Upper lobe of left lung (tissue), 6 donors: ENCODE data around the gene UBAC1. TPM values are rescaled to one million over a fixed set of nuclear protein-coding genes. Genes with fewer than 3 reads are reported as not detected.

Experiments used
- ATAC-seq, 2 donors: fragments of 200-7000 bp; cut with Tn5 transposase; one replicate each; pipeline ENCODE4 v1.9.1; 2022; ENCODE audit warnings: mild to moderate bottlenecking in 2 of 2, moderate library complexity in 2 of 2; ENCODE audit not compliant: low FRiP score in 2 of 2
- DNase-seq, 2 donors: peaks; one replicate each; pipeline ENCODE4 v3.0.0-alpha.2; 2019 to 2020
- H3K27ac ChIP-seq, 4 donors: fragments of 200-600 bp; sonication (generic); one replicate each; pipeline ENCODE4 v1.5.1; 2016 to 2019
- H3K27me3 ChIP-seq, 4 donors: fragments of 200-600 bp; sonication (generic); one replicate each; pipeline ENCODE4 v1.5.1; 2017 to 2019
- H3K36me3 ChIP-seq, 4 donors: fragments of 200-600 bp; sonication (generic); one replicate each; pipeline ENCODE4 v1.5.1; 2016 to 2019
- H3K4me1 ChIP-seq, 4 donors: fragments of 200-600 bp; sonication (generic); one replicate each; pipeline ENCODE4 v1.5.1; 2018 to 2019
- H3K4me3 ChIP-seq, 4 donors: fragments of 200-600 bp; sonication (generic); one replicate each; pipeline ENCODE4 v1.5.1; 2017 to 2019; ENCODE audit warnings: mild to moderate bottlenecking in 2 of 4, moderate library complexity in 1 of 4
- H3K9me3 ChIP-seq, 4 donors: fragments of 200-600 bp; sonication (generic); one replicate each; pipeline ENCODE4 v1.5.1; 2018 to 2019
- CTCF ChIP-seq, 6 experiments: fragments of 450-650 bp in 4 of 6; fragments of 200-600 bp in 2 of 6; sonication (generic) in 2 of 6; IDR thresholded peaks; one replicate each; pipeline ENCODE4 v1.5.1; 2016 to 2019; ENCODE audit warnings: antibody characterized with exemption in 6 of 6
- EP300 ChIP-seq, 4 donors: sonication (generic); formaldehyde crosslinking; IDR thresholded peaks; one replicate each; pipeline ENCODE4 v1.5.1; 2017; ENCODE audit warnings: antibody characterized with exemption in 4 of 4, control low read depth in 2 of 4
- POLR2A ChIP-seq, 4 donors: fragments of 450-650 bp; IDR thresholded peaks; one replicate each; pipeline ENCODE4 v1.5.1; 2016 to 2017; ENCODE audit warnings: antibody characterized with exemption in 4 of 4, mild to moderate bottlenecking in 2 of 4
- POLR2AphosphoS5 ChIP-seq, 2 donors: sonication (generic); formaldehyde crosslinking; IDR thresholded peaks; one replicate each; pipeline ENCODE4 v1.5.1; 2017; ENCODE audit warnings: antibody characterized with exemption in 2 of 2
- WGBS, 2 donors: methylation state at CpG; one replicate each; pipeline ENCODE4 v1.1.5; 2017 to 2018; 5-methylcytosine and 5-hydroxymethylcytosine counted together
- total RNA-seq, 6 donors: library from RNA; depleted of rRNA in 4 of 6; stranded (reverse); fragments of >200 nt in 4 of 6; gene quantifications; one replicate each; pipeline versions ENCODE4 v1.1.0 to v1.2.1, GENCODE V29; 2016 to 2021
- donor health status: DM: no; HTN: no; CAD: no; lungs with moderate emphysema.
- donor health status: DM: no; HTN: yes; CAD: no; lungs with severe emphysema.

Gene UBAC1
- total RNA-seq, 6 donors from 2014 or later, result 38.0 to 72.3 (median 49.3) TPM

- 89 to 90% methylated on average over 26 to 27 of the region's 27 CpGs for WGBS, 2 donors
- H3K36me3 ChIP-seq, result peaks cover 0 to 20% (median 5%) of the 10 kb centered on the region in 4 donors
- no peaks in the 10 kb centered on the region for H3K27me3 ChIP-seq
- no peak for DNase-seq
- no peaks in the 10 kb centered on the region for H3K9me3 ChIP-seq
- TF ChIP-seq EP300 (IDR thresholded peaks at IDR 0.05), result no peak
- no peak for TF ChIP-seq POLR2AphosphoS5 (IDR thresholded peaks at IDR 0.05)
- TF ChIP-seq CTCF (IDR thresholded peaks at IDR 0.05), result no peak
- no peak for TF ChIP-seq POLR2A (IDR thresholded peaks at IDR 0.05)
- ATAC-seq, result no peak
- H3K27ac ChIP-seq, result no peak overlapping the region
- H3K4me1 ChIP-seq, result no peaks in the 10 kb centered on the region
- no peak overlapping the region for H3K4me3 ChIP-seq
Observed at GRCh38 chr9:135924628-135925338, 36.4 kb downstream of the UBAC1 start.

DNA sequence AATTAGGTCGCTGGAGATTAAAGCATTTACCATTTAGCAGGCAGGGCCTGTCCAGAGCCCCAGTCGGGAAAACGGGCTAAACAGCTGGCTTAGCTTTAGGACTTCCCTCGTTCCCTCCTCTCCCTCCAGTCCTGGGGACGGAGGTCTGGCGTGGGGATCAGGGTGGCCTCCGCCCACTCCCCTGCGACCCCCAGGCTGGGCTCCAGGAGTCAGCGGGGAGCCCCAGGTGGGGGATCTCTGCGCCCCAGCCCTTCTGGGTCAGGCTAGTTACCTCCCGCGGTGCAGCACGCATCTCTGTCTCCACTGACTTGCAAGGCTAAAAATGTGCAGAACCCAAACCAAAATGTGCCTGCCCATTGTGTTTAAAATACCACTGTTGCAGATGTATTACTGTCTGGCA is 37.7 kb downstream of the UBAC1 start:
- 95 to 97% methylated on average over 6 to 13 of the region's 13 CpGs for WGBS, 2 donors
- H3K27me3 ChIP-seq, result no peaks in the 10 kb centered on the region
- DNase-seq (no peak), ATAC-seq (no peak)
- H3K4me3 ChIP-seq, result no peak overlapping the region
- no peak for TF ChIP-seq POLR2AphosphoS5 (IDR thresholded peaks at IDR 0.05)
- TF ChIP-seq CTCF (IDR thresholded peaks at IDR 0.05), result no peak
- no peak for TF ChIP-seq POLR2A (IDR thresholded peaks at IDR 0.05)
- H3K9me3 ChIP-seq, result peaks cover 0 to 11% (median 4%) of the 10 kb centered on the region in 4 donors
- no peak overlapping the region for H3K27ac ChIP-seq
- peaks cover 0 to 17% (median 5%) of the 10 kb centered on the region in 4 donors for H3K36me3 ChIP-seq
- no peaks in the 10 kb centered on the region for H3K4me1 ChIP-seq

DNA sequence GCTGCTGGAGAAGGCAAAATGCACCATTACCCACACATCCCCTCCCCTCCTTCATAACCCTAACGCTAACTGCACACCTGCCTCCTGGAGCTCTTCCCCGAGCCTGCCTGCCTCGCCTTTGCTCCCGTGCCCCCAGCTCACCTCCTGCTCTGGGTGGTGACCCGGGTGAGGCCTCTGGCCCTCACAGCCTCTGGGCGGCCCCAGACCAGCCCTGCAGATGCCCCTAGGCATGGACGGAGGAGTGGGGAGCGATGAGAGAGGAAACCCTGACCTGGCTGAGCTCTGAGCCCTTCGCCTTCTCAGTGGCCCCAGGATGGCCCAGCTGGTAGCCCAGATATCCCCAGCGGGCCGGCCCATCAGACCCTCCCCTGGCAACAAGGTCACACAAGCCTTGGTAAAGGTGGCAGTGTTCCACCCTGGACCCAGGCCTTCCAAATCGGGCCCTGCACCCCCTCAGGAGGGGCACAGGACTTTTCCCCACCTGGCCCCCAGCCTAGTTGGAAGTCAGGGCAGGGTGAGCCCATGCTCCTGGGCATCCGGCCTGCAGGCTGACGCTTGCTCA is 39.3 kb downstream of the UBAC1 start:
- 87 to 91% methylated on average over 12 to 14 of the region's 14 CpGs for WGBS, 2 donors
- Histone ChIP-seq H3K27me3 (no peaks in the 10 kb centered on the region), H3K36me3 (peaks cover 0 to 17% (median 5%) of the 10 kb centered on the region in 4 donors), H3K9me3 (peaks cover 0 to 28% (median 17%) of the 10 kb centered on the region in 4 donors), H3K4me1 (no peaks in the 10 kb centered on the region), H3K4me3 (no peak overlapping the region), H3K27ac (no peak overlapping the region)
- DNase-seq, result peak in 1 of 2 donors; percentile 53
- no peak for ATAC-seq
- no peak for TF ChIP-seq POLR2AphosphoS5 (IDR thresholded peaks at IDR 0.05)
- no peak for TF ChIP-seq EP300 (IDR thresholded peaks at IDR 0.05)
- TF ChIP-seq CTCF (IDR thresholded peaks at IDR 0.05), result no peak
- no peak for TF ChIP-seq POLR2A (IDR thresholded peaks at IDR 0.05)

- Histone ChIP-seq H3K4me3 (no peak overlapping the region), H3K27me3 (no peaks in the 10 kb centered on the region), H3K4me1 (no peaks in the 10 kb centered on the region), H3K9me3 (peaks cover 5 to 35% (median 21%) of the 10 kb centered on the region in 4 donors), H3K27ac (no peak overlapping the region), H3K36me3 (peaks cover 0 to 14% (median 6%) of the 10 kb centered on the region in 4 donors)
- 62 to 75% methylated on average over 15 to 24 of the region's 24 CpGs for WGBS, 2 donors
- ATAC-seq (peak; percentile 28 to 34), DNase-seq (peak in 1 of 2 donors; percentile 71)
- TF ChIP-seq POLR2AphosphoS5 (IDR thresholded peaks at IDR 0.05) (no peak), POLR2A (IDR thresholded peaks at IDR 0.05) (no peak), CTCF (IDR thresholded peaks at IDR 0.05) (no peak), EP300 (IDR thresholded peaks at IDR 0.05) (no peak)
Observed at GRCh38 chr9:135920973-135921585, 40.1 kb downstream of the UBAC1 start.
